ENCODE data around the gene TNFRSF25.
A peak's percentile ranks its signal among the peaks of the same experiment; 100 is the strongest.
"Not testable (repeated sequence)": the region's sequence is repeated elsewhere in the genome, so short reads cannot be mapped to it uniquely, and the experiment has no call there.

TNFRSF25 gene

DNA sequence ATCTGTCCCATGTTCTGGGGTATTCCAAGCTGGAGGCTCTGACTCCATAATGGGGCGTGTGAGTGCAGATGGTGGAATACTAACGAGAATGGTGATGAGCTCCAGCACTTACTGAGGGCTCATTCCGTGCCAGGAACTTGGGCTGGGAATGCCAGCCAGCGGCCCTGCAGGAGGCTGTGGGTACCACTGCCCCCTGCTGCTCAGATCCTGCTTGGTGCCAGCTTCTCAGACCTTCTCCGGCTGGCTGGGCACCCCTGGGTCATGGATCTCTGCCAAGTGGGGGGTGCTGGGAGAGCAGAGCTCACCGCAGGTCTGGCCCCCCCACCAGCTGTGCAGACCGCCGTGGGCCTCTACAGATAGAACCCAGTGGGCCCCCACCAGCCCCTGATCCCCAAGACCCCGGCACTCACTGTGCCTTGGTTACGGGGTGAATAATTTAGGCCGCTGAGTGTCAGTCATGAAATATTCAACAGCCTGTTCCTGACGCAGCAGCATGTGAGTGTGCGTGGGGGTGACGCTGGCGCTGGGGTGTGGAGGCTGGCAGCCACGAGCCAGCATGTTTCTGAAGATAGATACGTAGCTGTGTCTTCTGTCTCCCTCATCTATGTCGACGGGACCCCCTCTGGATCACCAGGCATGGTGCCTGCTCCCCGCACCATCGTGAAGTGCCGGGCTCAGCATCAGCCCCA, 28.8 kb downstream of the TNFRSF25 start:
- peak; percentile 8 for TF ChIP-seq CTCF (IDR thresholded peaks at IDR 0.05; ENCODE audit: control insufficient read depth, insufficient read depth, low read depth, low read length, missing control alignments)
- not testable (repeated sequence) for DNase-seq (ENCODE audit: low read depth); H3K4me3 ChIP-seq (ENCODE audit: control insufficient read depth, low read depth, low read length)

GRCh38 chr1:6436277-6436676, 29.7 kb downstream of the TNFRSF25 start:
- not testable (repeated sequence) for H3K4me3 ChIP-seq (ENCODE audit: control insufficient read depth, low read depth, low read length); DNase-seq (ENCODE audit: low read depth)

DNA sequence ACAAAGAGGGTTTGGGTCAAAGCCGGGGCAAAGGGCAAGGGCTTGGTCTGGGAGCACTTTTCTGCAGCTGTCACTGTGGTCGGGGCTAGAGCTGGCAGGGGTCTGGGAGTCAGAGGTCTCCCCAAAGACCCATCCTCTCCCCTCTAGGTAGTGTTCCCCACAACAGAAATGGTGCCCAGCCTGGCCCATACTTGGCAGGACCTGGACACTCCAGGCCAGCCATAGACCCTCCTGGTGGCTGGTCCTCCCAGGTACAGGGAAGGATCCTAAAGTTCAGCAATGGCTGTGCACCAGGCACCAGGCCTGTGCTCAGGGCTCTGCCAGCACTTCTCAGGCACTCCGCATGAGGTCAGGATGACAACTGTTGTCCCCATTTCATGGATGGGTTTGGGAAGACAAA, 30.4 kb downstream of the TNFRSF25 start:
- no peak for TF ChIP-seq CTCF (IDR thresholded peaks at IDR 0.05; ENCODE audit: control insufficient read depth, insufficient read depth, low read depth, low read length, missing control alignments)

GRCh38 chr1:6435129-6435528, 30.8 kb downstream of the TNFRSF25 start:
- DNase-seq (ENCODE audit: low read depth) = no peak
- TF ChIP-seq CTCF (IDR thresholded peaks at IDR 0.05; ENCODE audit: control insufficient read depth, insufficient read depth, low read depth, low read length, missing control alignments) = no peak
- no peak overlapping the region for H3K4me3 ChIP-seq (ENCODE audit: control insufficient read depth, low read depth, low read length)

More for the DNA sequence above, 30.4 kb downstream of the TNFRSF25 start:
- H3K4me3 ChIP-seq (ENCODE audit: control insufficient read depth, low read depth, low read length) = no peak overlapping the region
- DNase-seq (ENCODE audit: low read depth) = no peak

- DNase-seq (ENCODE audit: low read depth) = no peak
- no peak for TF ChIP-seq CTCF (IDR thresholded peaks at IDR 0.05; ENCODE audit: control insufficient read depth, insufficient read depth, low read depth, low read length, missing control alignments)
- H3K4me3 ChIP-seq (ENCODE audit: control insufficient read depth, low read depth, low read length) = no peak overlapping the region
Observed at GRCh38 chr1:6434186-6434585, 31.8 kb downstream of the TNFRSF25 start.

DNA sequence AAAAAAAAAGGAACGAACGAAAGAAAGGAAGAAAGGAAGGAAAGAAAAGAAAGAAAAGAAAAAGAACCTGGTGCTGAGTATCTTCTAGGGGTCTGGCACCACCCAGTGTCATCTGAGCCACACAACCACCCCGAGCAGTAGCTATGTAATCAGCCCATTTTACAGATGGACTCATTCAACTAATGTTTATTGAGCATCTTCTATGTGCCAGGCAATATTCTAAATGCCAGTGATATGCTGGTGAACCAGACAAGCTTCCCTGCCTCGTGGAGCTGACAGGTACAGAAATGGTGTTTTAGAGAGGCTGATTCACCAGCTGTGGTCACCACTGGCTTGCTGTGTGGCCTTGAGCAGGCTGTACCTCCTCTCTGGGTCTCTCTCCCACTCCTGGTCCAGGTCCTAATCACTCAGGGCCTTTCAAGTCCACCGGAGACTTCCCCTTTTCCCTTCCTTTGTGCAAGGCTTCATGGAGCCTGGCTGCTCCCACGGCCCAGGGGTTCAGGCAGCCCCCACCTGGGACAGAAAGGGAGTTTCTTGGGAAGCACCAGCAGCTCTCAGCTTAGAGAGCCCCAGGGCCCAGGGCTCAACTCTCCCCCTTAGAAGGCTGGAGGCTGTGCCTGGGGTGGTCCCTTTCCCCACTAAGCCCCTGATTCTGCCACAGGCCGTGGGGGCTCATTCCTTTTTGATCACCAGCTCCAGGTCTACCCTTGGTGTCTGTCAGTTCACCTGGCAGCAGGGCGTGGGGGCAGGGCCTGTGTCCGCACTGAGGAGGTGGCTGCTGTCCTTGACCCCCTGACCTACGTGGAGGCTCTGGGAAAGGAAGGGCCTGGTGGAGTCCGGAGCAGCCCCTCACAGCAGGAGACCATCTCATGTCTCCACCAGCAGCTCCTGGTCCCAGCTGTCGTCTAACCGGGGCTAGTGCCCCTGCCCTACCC, 34.1 kb downstream of the TNFRSF25 start:
- H3K4me3 ChIP-seq (ENCODE audit: control insufficient read depth, low read depth, low read length); DNase-seq (ENCODE audit: low read depth): not testable (repeated sequence)

DNA sequence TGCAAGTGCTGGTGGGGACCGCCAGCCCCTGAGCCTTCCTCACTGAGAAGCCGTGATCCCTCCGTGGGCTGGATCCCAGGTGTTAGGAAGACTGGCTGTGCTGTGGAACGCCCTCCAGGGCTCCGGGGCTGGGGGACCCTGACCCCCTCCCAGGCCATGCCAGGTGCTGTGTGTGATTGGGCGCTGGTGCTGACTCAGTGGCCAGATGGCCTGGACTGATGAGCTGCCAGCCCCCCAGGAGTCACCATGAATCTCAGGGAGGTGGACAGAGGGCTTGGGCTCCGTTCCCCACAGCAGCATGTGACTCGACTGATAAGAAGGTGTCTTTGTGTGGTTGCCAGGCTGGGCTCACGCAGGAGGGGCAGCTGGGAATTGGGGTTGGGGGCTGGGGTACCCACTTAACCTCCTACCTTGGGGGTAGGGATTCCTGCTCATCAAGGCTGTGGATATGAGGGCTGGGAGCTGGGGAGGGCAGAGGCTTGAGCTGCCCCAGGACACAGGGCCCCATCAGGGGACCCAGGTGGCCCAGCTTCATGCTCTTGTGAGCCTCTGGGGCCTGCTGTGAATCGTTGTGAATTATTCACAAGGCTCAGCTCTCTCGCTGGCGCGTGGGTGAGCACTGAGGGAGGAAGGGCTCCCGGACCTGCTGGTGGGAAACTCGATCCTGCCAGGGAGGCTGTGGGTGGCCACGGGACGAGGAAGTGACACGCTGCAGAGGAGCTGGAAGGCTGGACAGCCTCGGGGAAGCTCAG, 36.1 kb downstream of the TNFRSF25 start:
- DNase-seq (ENCODE audit: low read depth) = not testable (repeated sequence)

DNA sequence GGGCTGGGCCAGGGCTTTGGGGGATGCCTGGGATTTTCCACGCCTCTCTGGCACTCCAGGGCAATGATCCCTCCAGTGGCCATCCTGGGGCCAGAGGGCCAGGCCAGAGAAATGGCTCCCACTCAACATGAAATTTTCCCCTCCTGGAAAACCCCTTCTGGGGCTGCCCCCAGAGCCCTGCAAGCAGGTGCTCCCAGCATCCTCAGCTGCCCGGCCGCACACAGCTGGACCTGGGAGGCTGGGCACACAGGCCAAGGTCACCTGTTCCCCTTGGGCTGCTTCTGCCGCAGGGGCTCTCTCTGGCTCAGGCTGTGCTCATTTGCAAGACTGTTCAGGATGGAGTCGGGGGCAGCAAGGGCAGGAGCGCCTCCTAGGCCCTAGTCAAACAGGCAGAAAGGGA, 37.5 kb downstream of the TNFRSF25 start:
- not testable (repeated sequence) for DNase-seq (ENCODE audit: low read depth); H3K4me3 ChIP-seq (ENCODE audit: control insufficient read depth, low read depth, low read length)

More for the DNA sequence above, 36.1 kb downstream of the TNFRSF25 start:
- not testable (repeated sequence) for H3K4me3 ChIP-seq (ENCODE audit: control insufficient read depth, low read depth, low read length)

Measured in AG09309 (cell line).